Ectodermal cell (in vitro differentiated cells): ENCODE measurements around the gene TMEM192.
"Not testable (repeated sequence)": the region's sequence is repeated elsewhere in the genome, so short reads cannot be mapped to it uniquely, and the experiment has no call there.

ENCODE experiments used
- H3K27ac ChIP-seq: 2 replicates; pipeline ENCODE4 v1.7.0; 2013; ENCODE audit warnings: mild to moderate bottlenecking, low read depth, low read length; ENCODE audit not compliant: insufficient read depth, poor library complexity, severe bottlenecking
- H3K27me3 ChIP-seq: 2 replicates; pipeline ENCODE4 v1.7.0; 2013; ENCODE audit warnings: mild to moderate bottlenecking, low read length; ENCODE audit not compliant: insufficient read depth, control insufficient read depth, poor library complexity, severe bottlenecking
- H3K36me3 ChIP-seq: one replicate; pipeline ENCODE4 v1.7.0; 2013; ENCODE audit warnings: low read length; ENCODE audit not compliant: control insufficient read depth, insufficient read depth
- H3K4me1 ChIP-seq: one replicate; pipeline ENCODE4 v1.7.0; 2013; ENCODE audit warnings: low read length; ENCODE audit not compliant: control insufficient read depth, insufficient read depth
- H3K4me3 ChIP-seq: 2 replicates; pipeline ENCODE4 v1.7.0; 2013; ENCODE audit warnings: low read depth, low read length, control low read depth; ENCODE audit not compliant: insufficient read depth
- H3K9me3 ChIP-seq: 2 replicates; pipeline ENCODE4 v1.7.0; 2013; ENCODE audit warnings: mild to moderate bottlenecking, low read length, moderate library complexity; ENCODE audit not compliant: control insufficient read depth
- WGBS, 2 experiments: methylation state at CpG; one replicate each; pipeline ENCODE4 v1.1.7; 2013; ENCODE audit warnings: missing lambda C conversion rate in 2 of 2; 5-methylcytosine and 5-hydroxymethylcytosine counted together

TMEM192 gene

GRCh38 chr4:165059386-165059785 lies 53.3 kb downstream of the TMEM192 start:
- H3K4me3 ChIP-seq, result no peak overlapping the region
- no peak overlapping the region for H3K27ac ChIP-seq
- H3K36me3 ChIP-seq, result no peaks in the 10 kb centered on the region
- H3K27me3 ChIP-seq, result no peaks in the 10 kb centered on the region
- 95 to 97% methylated on average over 4 of the region's 4 CpGs for whole genome bisulfite sequencing, 2 experiments
- H3K4me1 ChIP-seq, result no peaks in the 10 kb centered on the region
- H3K9me3 ChIP-seq, result no peaks in the 10 kb centered on the region

GRCh38 chr4:165058666-165059065 lies 54.0 kb downstream of the TMEM192 start:
- 93 to 94% methylated on average over 2 of the region's 2 CpGs for WGBS, 2 experiments
- no peaks in the 10 kb centered on the region for H3K4me1 ChIP-seq
- no peaks in the 10 kb centered on the region for H3K27me3 ChIP-seq
- no peak overlapping the region for H3K4me3 ChIP-seq
- no peak overlapping the region for H3K27ac ChIP-seq
- no peaks in the 10 kb centered on the region for H3K9me3 ChIP-seq
- H3K36me3 ChIP-seq, result no peaks in the 10 kb centered on the region

GRCh38 chr4:165055601-165056000 lies 57.1 kb downstream of the TMEM192 start:
- WGBS, 2 experiments, result 91 to 94% methylated on average over 9 of the region's 9 CpGs
- Histone ChIP-seq H3K4me1 (no peaks in the 10 kb centered on the region), H3K36me3 (no peaks in the 10 kb centered on the region), H3K27ac (no peak overlapping the region), H3K27me3 (no peaks in the 10 kb centered on the region), H3K4me3 (no peak overlapping the region), H3K9me3 (no peaks in the 10 kb centered on the region)

GRCh38 chr4:165053645-165054044 lies 59.0 kb downstream of the TMEM192 start, which contains the start of gene TRIM75:
TSS of gene TRIM75 (plus strand) at chr4:165053866. CDS start at chr4:165059148, 5,282 bp downstream.
- no peaks in the 10 kb centered on the region for H3K27me3 ChIP-seq
- no peaks in the 10 kb centered on the region for H3K36me3 ChIP-seq
- WGBS, 2 experiments, result 87 to 88% methylated on average over 6 of the region's 6 CpGs
- no peaks in the 10 kb centered on the region for H3K9me3 ChIP-seq
- no peak within 1 kb of the TSS for H3K4me3 ChIP-seq
- H3K4me1 ChIP-seq, result no peaks in the 10 kb centered on the region
- no peak within 1 kb of the TSS for H3K27ac ChIP-seq

- 74 to 81% methylated on average over 3 of the region's 3 CpGs for WGBS, 2 experiments
- no peak overlapping the region for H3K4me3 ChIP-seq
- no peaks in the 10 kb centered on the region for H3K4me1 ChIP-seq
- H3K9me3 ChIP-seq, result no peaks in the 10 kb centered on the region
- H3K36me3 ChIP-seq, result no peaks in the 10 kb centered on the region
- no peaks in the 10 kb centered on the region for H3K27me3 ChIP-seq
- no peak overlapping the region for H3K27ac ChIP-seq
Observed at GRCh38 chr4:165052627-165053026, 60.0 kb downstream of the TMEM192 start.

- Histone ChIP-seq H3K4me3 (no peak overlapping the region), H3K27ac (no peak overlapping the region), H3K27me3 (no peaks in the 10 kb centered on the region), H3K9me3 (no peaks in the 10 kb centered on the region), H3K36me3 (no peaks in the 10 kb centered on the region), H3K4me1 (no peaks in the 10 kb centered on the region)
- 75 to 80% methylated on average over 4 to 5 of the region's 5 CpGs for whole genome bisulfite sequencing, 2 experiments
Observed at GRCh38 chr4:165048170-165048569, 64.5 kb downstream of the TMEM192 start.

- 95% methylated on average over 41 of the region's 41 CpGs for WGBS, 2 experiments
Observed at GRCh38 chr4:165031436-165032211, 81.0 kb downstream of the TMEM192 start, which contains the start of gene TRIM60. TSS of gene TRIM60 (plus strand) at chr4:165031999. CDS start at chr4:165040073, 8,074 bp downstream.

GRCh38 chr4:165027762-165028402 lies 84.8 kb downstream of the TMEM192 start:
- H3K9me3 ChIP-seq, result no peaks in the 10 kb centered on the region
- WGBS, 2 experiments, result 77 to 80% methylated on average over 7 of the region's 7 CpGs

More at GRCh38 chr4:165031436-165032211, 81.0 kb downstream of the TMEM192 start, which contains the start of gene TRIM60:
- Histone ChIP-seq H3K9me3 (no peaks in the 10 kb centered on the region), H3K4me1 (no peaks in the 10 kb centered on the region), H3K36me3 (no peaks in the 10 kb centered on the region), H3K27ac (no peak within 1 kb of the TSS), H3K27me3 (no peaks in the 10 kb centered on the region), H3K4me3 (no peak within 1 kb of the TSS)

GRCh38 chr4:165025782-165026181 lies 86.9 kb downstream of the TMEM192 start:
- WGBS, 2 experiments, result 96 to 98% methylated on average over 8 of the region's 8 CpGs
- not testable (repeated sequence) for H3K36me3 ChIP-seq, H3K27ac ChIP-seq, H3K27me3 ChIP-seq, H3K4me1 ChIP-seq, H3K4me3 ChIP-seq, H3K9me3 ChIP-seq

More at GRCh38 chr4:165027762-165028402, 84.8 kb downstream of the TMEM192 start:
- Histone ChIP-seq H3K4me3 (no peak overlapping the region), H3K27ac (no peak overlapping the region), H3K36me3 (no peaks in the 10 kb centered on the region), H3K27me3 (no peaks in the 10 kb centered on the region), H3K4me1 (no peaks in the 10 kb centered on the region)
